Left lung (tissue), 10 donors: Measurements from ENCODE around the gene LIMCH1. TPM values are rescaled to one million over a fixed set of nuclear protein-coding genes. Genes with fewer than 3 reads are reported as not detected.
"Not testable (repeated sequence)": the region's sequence is repeated elsewhere in the genome, so short reads cannot be mapped to it uniquely, and the experiment has no call there.

Source experiments
- ATAC-seq: fragments of 200-7000 bp; cut with Tn5 transposase; one replicate; pipeline ENCODE4 v1.9.1; 2020; ENCODE audit warnings: moderate library complexity
- DNase-seq, 4 donors: peaks; one replicate each; pipeline ENCODE4 v3.0.0-alpha.2; 2013 to 2020
- H3K27ac ChIP-seq, 2 donors: fragments of 200-600 bp; sonication (generic) in 1 of 2; one replicate each; pipeline versions ENCODE4 v1.5.0 to v1.8.0; 2020 to 2021
- H3K27me3 ChIP-seq, 2 donors: fragments of 200-600 bp; sonication (generic) in 1 of 2; one replicate each; pipeline versions ENCODE4 v1.5.0 to v1.8.0; 2020 to 2021
- H3K36me3 ChIP-seq, 2 donors: fragments of 200-600 bp; sonication (generic) in 1 of 2; one replicate each; pipeline versions ENCODE4 v1.5.0 to v1.8.0; 2020 to 2021
- H3K4me1 ChIP-seq, 2 donors: fragments of 200-600 bp; one replicate each; pipeline ENCODE4 v1.8.0; 2021
- H3K4me3 ChIP-seq, 2 donors: fragments of 200-600 bp; sonication (generic) in 1 of 2; one replicate each; pipeline versions ENCODE4 v1.5.0 to v1.8.0; 2020 to 2021; ENCODE audit warnings: mild to moderate bottlenecking in 1 of 2
- H3K9me3 ChIP-seq, 2 donors: fragments of 200-600 bp; sonication (generic) in 1 of 2; one replicate each; pipeline versions ENCODE4 v1.5.0 to v1.8.0; 2020 to 2021
- intact Hi-C, 2 donors: fragments of 100-400 bp; cut with DNase I; formaldehyde crosslinking; loops; one replicate each; pipeline versions ENCODE4 v1.11.2 to v1.14.2; 2022
- polyA plus RNA-seq, 6 donors: library from polyadenylated mRNA; unstranded; fragments of 120-200 nt; gene quantifications; one replicate each; pipeline ENCODE4 v1.2.1, GENCODE V29; 2013; ENCODE audit not compliant: insufficient read length in 6 of 6
- total RNA-seq, 2 donors: library from RNA; stranded (reverse); fragmentation: NEBNext Ultra II Directional; extraction: Animal tissue kit (Norgen Biotek cat#: 25700); gene quantifications; one replicate each; pipeline ENCODE4 v1.2.1, GENCODE V29; 2021
- TF ChIP-seq, protein P1 (sequence below), 2 donors: fragments of 200-600 bp; sonication (generic) in 1 of 2; IDR thresholded peaks; one replicate each; pipeline versions ENCODE4 v1.5.0 to v1.8.0; 2021; ENCODE audit warnings: antibody characterized with exemption in 2 of 2
- donor health status: DM: no; HTN: yes; CAD: no.
- donor health status: DM: no; HTN: no; CAD: no.

Gene LIMCH1
- total and polyA plus RNA-seq, 8 donors, result 90.6 to 183 (median 113) TPM

DNA sequence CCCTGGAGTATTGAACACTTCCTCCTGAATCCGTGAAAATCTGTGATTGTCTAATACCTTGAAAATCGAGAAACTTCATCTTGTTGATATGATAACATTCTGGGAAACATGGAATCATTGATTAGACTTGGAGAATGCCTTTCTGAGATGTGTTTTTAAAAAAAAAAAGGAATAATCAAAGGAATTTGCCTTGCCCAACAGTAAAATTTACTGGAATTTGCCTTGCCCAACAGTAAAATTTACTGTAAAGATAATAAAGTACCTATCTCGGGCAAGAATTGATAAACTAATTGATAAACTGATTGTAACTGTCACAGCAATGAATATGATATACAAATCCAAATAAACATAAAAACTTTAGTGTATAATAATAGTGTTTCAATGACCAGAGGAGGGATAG lies 165.8 kb downstream of the LIMCH1 start:
- H3K27ac ChIP-seq, result no peak overlapping the region
- no peak for ATAC-seq
- no peaks in the 10 kb centered on the region for H3K36me3 ChIP-seq
- TF ChIP-seq, protein P1, sequence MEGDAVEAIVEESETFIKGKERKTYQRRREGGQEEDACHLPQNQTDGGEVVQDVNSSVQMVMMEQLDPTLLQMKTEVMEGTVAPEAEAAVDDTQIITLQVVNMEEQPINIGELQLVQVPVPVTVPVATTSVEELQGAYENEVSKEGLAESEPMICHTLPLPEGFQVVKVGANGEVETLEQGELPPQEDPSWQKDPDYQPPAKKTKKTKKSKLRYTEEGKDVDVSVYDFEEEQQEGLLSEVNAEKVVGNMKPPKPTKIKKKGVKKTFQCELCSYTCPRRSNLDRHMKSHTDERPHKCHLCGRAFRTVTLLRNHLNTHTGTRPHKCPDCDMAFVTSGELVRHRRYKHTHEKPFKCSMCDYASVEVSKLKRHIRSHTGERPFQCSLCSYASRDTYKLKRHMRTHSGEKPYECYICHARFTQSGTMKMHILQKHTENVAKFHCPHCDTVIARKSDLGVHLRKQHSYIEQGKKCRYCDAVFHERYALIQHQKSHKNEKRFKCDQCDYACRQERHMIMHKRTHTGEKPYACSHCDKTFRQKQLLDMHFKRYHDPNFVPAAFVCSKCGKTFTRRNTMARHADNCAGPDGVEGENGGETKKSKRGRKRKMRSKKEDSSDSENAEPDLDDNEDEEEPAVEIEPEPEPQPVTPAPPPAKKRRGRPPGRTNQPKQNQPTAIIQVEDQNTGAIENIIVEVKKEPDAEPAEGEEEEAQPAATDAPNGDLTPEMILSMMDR (IDR thresholded peaks at IDR 0.05), result no peak
- no peaks in the 10 kb centered on the region for H3K4me1 ChIP-seq
- peaks cover 0 to 10% of the 10 kb centered on the region in 2 donors for H3K27me3 ChIP-seq
- H3K9me3 ChIP-seq, result no peaks in the 10 kb centered on the region
- DNase-seq, result no peak
- intact Hi-C loops, result no loop called here
- H3K4me3 ChIP-seq, result no peak overlapping the region

DNA sequence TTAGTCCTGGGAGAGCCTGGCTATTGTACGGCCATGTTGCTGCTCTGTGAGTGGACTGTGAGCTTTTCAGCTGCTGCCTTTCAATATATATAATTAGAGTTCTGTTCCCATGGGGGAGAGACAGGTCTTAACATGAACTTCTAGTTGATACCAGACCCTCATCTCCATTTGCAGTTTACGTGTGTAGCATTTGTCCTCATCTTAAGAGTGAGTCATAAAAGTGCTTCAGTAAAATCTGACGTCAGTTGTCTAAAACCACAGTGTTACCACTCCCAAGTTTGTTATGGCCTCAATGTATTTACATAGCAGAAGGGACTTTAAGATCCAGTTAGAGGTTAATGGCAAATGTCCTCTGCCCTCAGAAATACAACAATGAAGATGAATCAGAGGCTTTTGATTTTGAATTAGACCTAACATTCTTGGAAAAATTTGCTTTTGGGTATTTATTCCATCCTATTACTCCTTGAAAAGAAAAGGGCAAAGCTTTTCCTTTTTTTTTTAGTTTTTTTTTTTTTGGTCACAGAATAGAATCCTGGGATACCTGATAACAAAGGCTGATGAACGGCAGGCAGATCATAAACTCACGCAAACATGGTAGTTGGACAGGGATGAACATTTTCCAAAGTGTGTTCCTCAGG lies 172.0 kb downstream of the LIMCH1 start:
- peak; percentile 90 for ATAC-seq
- TF ChIP-seq, protein P1 (IDR thresholded peaks at IDR 0.05), result no peak
- peak in 1 of 4 donors; percentile 10 for DNase-seq

DNA sequence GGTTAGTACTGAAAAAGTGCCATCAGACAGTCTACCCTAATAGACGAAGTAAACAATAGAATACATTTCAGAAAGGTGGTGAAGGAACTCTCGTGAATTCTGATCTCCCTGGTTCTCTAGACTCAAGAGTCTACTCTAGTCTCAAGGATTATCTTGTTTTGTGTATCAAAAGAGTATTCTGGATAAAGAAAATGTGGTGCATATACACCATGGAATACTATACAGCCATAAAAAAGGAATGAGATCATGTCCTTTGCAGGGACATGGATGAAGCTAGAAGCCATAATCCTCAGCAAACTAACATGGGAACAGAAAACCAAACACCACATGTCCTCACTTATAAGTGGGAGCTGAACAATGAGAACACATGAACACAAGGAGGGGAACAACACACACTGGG lies 173.7 kb downstream of the LIMCH1 start:
- intact Hi-C loops, H3K36me3 ChIP-seq, H3K4me3 ChIP-seq, H3K27ac ChIP-seq, DNase-seq, H3K4me1 ChIP-seq, ATAC-seq, H3K9me3 ChIP-seq, H3K27me3 ChIP-seq: not testable (repeated sequence)

More for the DNA sequence above, 172.0 kb downstream of the LIMCH1 start:
- H3K4me1 ChIP-seq, result no peaks in the 10 kb centered on the region
- H3K9me3 ChIP-seq, result no peaks in the 10 kb centered on the region
- no peaks in the 10 kb centered on the region for H3K36me3 ChIP-seq
- intact Hi-C loops, result no loop called here
- H3K4me3 ChIP-seq, result no peak overlapping the region
- H3K27ac ChIP-seq, result no peak overlapping the region
- peaks cover 0 to 10% of the 10 kb centered on the region in 2 donors for H3K27me3 ChIP-seq

DNA sequence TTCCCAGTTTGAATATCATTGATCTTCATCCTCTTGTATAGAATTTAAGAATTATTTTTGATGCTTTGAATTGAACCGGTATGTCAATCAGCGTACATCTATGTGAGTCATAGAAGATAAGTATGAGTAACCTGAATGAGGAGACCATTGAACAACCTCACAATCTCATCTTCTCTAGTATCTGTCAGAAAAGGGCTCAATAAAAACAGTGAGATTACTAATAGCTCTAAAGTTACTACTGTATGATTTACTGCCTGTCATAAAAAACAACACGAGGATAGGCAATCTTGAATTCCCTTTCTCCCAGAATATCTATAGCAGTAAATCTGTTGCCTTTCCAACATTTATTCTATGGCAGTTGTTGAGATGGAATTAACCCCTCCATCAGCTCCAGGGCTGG lies 174.5 kb downstream of the LIMCH1 start:
- no peak for ATAC-seq
- DNase-seq, result no peak
- H3K27me3 ChIP-seq, result peaks cover 0 to 5% of the 10 kb centered on the region in 2 donors
- no peaks in the 10 kb centered on the region for H3K9me3 ChIP-seq
- H3K36me3 ChIP-seq, result no peaks in the 10 kb centered on the region
- intact Hi-C loops, result no loop called here
- H3K27ac ChIP-seq, result no peak overlapping the region
- TF ChIP-seq, protein P1 (IDR thresholded peaks at IDR 0.05), result no peak
- H3K4me3 ChIP-seq, result no peak overlapping the region
- H3K4me1 ChIP-seq, result no peaks in the 10 kb centered on the region

DNA sequence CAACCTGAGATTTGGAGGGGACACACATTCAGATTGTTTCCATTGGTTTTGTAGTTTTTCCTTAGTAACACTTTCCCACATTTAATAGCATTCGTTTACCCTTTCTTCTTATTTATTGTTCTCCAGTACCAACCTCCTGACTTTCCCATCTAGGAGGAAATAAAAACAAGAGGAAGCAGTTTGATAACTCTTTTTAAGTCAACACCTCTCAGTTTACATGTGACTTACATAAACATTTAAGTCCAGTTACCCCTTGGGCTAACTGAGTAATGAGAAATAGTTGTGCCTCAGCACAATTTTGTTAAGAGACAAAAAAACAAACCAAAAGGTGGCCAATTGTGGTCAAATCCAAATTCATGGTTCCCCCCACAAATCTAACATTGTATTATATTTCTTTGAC lies 175.8 kb downstream of the LIMCH1 start:
- Histone ChIP-seq H3K27ac (no peak overlapping the region), H3K36me3 (no peaks in the 10 kb centered on the region), H3K4me3 (no peak overlapping the region), H3K9me3 (no peaks in the 10 kb centered on the region), H3K27me3 (no peaks in the 10 kb centered on the region), H3K4me1 (no peaks in the 10 kb centered on the region)
- TF ChIP-seq, protein P1 (IDR thresholded peaks at IDR 0.05), result no peak
- intact Hi-C loops, result no loop called here
- ATAC-seq (no peak), DNase-seq (no peak)
